SK-N-SH treated with all-trans-retinoic acid at 6 μM for 48 hours (cell line): ENCODE results near the gene AHRR.
"Not testable (repeated sequence)": the region's sequence is repeated elsewhere in the genome, so short reads cannot be mapped to it uniquely, and the experiment has no call there.

Experiments used
- ATAC-seq: fragments of 200-7000 bp; cut with Tn5 transposase; 3 replicates; pipeline ENCODE4 v1.9.1; 2020; ENCODE audit warnings: mild to moderate bottlenecking, moderate library complexity
- ARNTL ChIP-seq: fragments of 450-650 bp; formaldehyde crosslinking; IDR thresholded peaks from 2 replicates; pipeline ENCODE4 v1.5.0; 2020; ENCODE audit warnings: low read depth, mild to moderate bottlenecking, moderate library complexity, borderline replicate concordance
- BACH2 ChIP-seq: fragments of 250-450 bp; sonication (Bioruptor Pico); IDR thresholded peaks from 2 replicates; pipeline ENCODE4 v1.9.0; 2021; ENCODE audit warnings: mild to moderate bottlenecking, borderline replicate concordance
- CREB5 ChIP-seq: fragments of 250-450 bp; sonication (Bioruptor Pico); IDR thresholded peaks from 2 replicates; pipeline ENCODE4 v1.5.1; 2020; ENCODE audit warnings: low read depth, mild to moderate bottlenecking, moderate library complexity
- ESRRG ChIP-seq: fragments of 250-450 bp; sonication (Bioruptor Pico); IDR thresholded peaks from 2 replicates; pipeline ENCODE4 v1.6.1; 2021; ENCODE audit warnings: mild to moderate bottlenecking
- GLIS3 ChIP-seq: fragments of 250-450 bp; sonication (Bioruptor Pico); IDR thresholded peaks from 2 replicates; pipeline ENCODE4 v1.5.0; 2020; ENCODE audit warnings: mild to moderate bottlenecking, moderate library complexity
- PATZ1 ChIP-seq: fragments of 250-450 bp; sonication (Bioruptor Pico); IDR thresholded peaks from 2 replicates; pipeline ENCODE4 v1.8.0; 2020; ENCODE audit warnings: mild to moderate bottlenecking, moderate library complexity, borderline replicate concordance
- PPARA ChIP-seq: fragments of 250-450 bp; sonication (Bioruptor Pico); IDR thresholded peaks from 2 replicates; pipeline ENCODE4 v1.5.0; 2020; ENCODE audit warnings: mild to moderate bottlenecking, borderline replicate concordance
- SNAI2 ChIP-seq: fragments of 250-450 bp; sonication (Bioruptor Pico); IDR thresholded peaks from 2 replicates; pipeline ENCODE4 v1.5.0; 2020; ENCODE audit warnings: mild to moderate bottlenecking, moderate library complexity
- TCF4 ChIP-seq: fragments of 250-450 bp; sonication (Bioruptor Pico); IDR thresholded peaks from 2 replicates; pipeline ENCODE4 v1.8.0; 2021; ENCODE audit warnings: mild to moderate bottlenecking, moderate library complexity, borderline replicate concordance
- TOX ChIP-seq: fragments of 250-450 bp; sonication (Bioruptor Pico); IDR thresholded peaks from 2 replicates; pipeline ENCODE4 v1.8.0; 2021; ENCODE audit warnings: mild to moderate bottlenecking, moderate library complexity, borderline replicate concordance
- TSHZ2 ChIP-seq: fragments of 250-450 bp; sonication (Bioruptor Pico); IDR thresholded peaks from 2 replicates; pipeline ENCODE4 v1.5.0; 2020; ENCODE audit warnings: mild to moderate bottlenecking, moderate library complexity
- ZC3H10 ChIP-seq: fragments of 250-450 bp; sonication (Bioruptor Pico); IDR thresholded peaks from 2 replicates; pipeline ENCODE4 v1.5.1; 2021; ENCODE audit warnings: mild to moderate bottlenecking, moderate library complexity
- ZFP3 ChIP-seq: fragments of 250-450 bp; sonication (Bioruptor Pico); IDR thresholded peaks from 2 replicates; pipeline ENCODE4 v1.5.0; 2020; ENCODE audit warnings: mild to moderate bottlenecking, moderate library complexity
- ZFP30 ChIP-seq: fragments of 450-650 bp; formaldehyde crosslinking; IDR thresholded peaks from 2 replicates; pipeline ENCODE4 v1.5.0; 2022; ENCODE audit warnings: mild to moderate bottlenecking, moderate library complexity
- ZNF565 ChIP-seq: fragments of 450-650 bp; formaldehyde crosslinking; conservative IDR thresholded peaks from 2 replicates; pipeline ENCODE4 v1.5.0; 2020; ENCODE audit warnings: low read depth, mild to moderate bottlenecking, moderate library complexity
- ZNF70 ChIP-seq: fragments of 450-650 bp; formaldehyde crosslinking; IDR thresholded peaks from 2 replicates; pipeline ENCODE4 v1.5.0; 2020; ENCODE audit warnings: mild to moderate bottlenecking, moderate library complexity
- ZNF8 ChIP-seq: fragments of 450-650 bp; formaldehyde crosslinking; IDR thresholded peaks from 2 replicates; pipeline ENCODE4 v1.5.0; 2020; ENCODE audit warnings: mild to moderate bottlenecking, moderate library complexity

The AHRR gene

GRCh38 chr5:298737-299125 lies 22.8 kb upstream of the AHRR start:
- no peak for ATAC-seq
- TF ChIP-seq ARNTL: no peak
- no peak for TF ChIP-seq BACH2 (CRISPR knock-in tag)
- no peak for TF ChIP-seq CREB5 (CRISPR knock-in tag)
- no peak for TF ChIP-seq PPARA (CRISPR knock-in tag)
- TF ChIP-seq SNAI2: no peak
- TF ChIP-seq ZFP30 (CRISPR knock-in tag): no peak
- TF ChIP-seq TOX: no peak
- no peak for TF ChIP-seq PATZ1 (CRISPR knock-in tag)
- TF ChIP-seq ZNF565 (CRISPR knock-in tag): no peak
- TF ChIP-seq ESRRG (CRISPR knock-in tag): no peak
- TF ChIP-seq ZNF70 (CRISPR knock-in tag): no peak
- no peak for TF ChIP-seq ZC3H10 (CRISPR knock-in tag)
- TF ChIP-seq ZNF8 (CRISPR knock-in tag): no peak
- no peak for TF ChIP-seq GLIS3 (CRISPR knock-in tag)
- TF ChIP-seq TSHZ2: no peak

GRCh38 chr5:299921-300320 lies 21.6 kb upstream of the AHRR start:
- not testable (repeated sequence) for ATAC-seq

- not testable (repeated sequence) for ATAC-seq
Observed at GRCh38 chr5:300691-301435, 20.7 kb upstream of the AHRR start.

GRCh38 chr5:302416-302815 lies 19.1 kb upstream of the AHRR start:
- not testable (repeated sequence) for ATAC-seq

GRCh38 chr5:302966-303365 lies 18.5 kb upstream of the AHRR start:
- TF ChIP-seq ZNF565 (CRISPR knock-in tag): no peak
- no peak for TF ChIP-seq TCF4 (CRISPR knock-in tag)
- TF ChIP-seq SNAI2: no peak
- no peak for TF ChIP-seq ZFP3 (CRISPR knock-in tag)
- no peak for TF ChIP-seq ZC3H10 (CRISPR knock-in tag)
- TF ChIP-seq PPARA (CRISPR knock-in tag): no peak
- no peak for TF ChIP-seq TSHZ2
- no peak for TF ChIP-seq TOX
- TF ChIP-seq CREB5 (CRISPR knock-in tag): no peak
- TF ChIP-seq, all 23 proteins: peak for 0
- no peak for ATAC-seq

GRCh38 chr5:303741-304140 lies 17.8 kb upstream of the AHRR start:
- ATAC-seq: not testable (repeated sequence)
